ENCODE measurements around the gene CD48.
A peak's percentile ranks its signal among the peaks of the same experiment; 100 is the strongest.
"Not testable (repeated sequence)": the region's sequence is repeated elsewhere in the genome, so short reads cannot be mapped to it uniquely, and the experiment has no call there.

Gene CD48

GRCh38 chr1:160741612-160742348 lies 30.2 kb upstream of the CD48 start:
- no peak for DNase-seq

- no peak for DNase-seq
Observed at GRCh38 chr1:160741092-160741501, 29.5 kb upstream of the CD48 start.

GRCh38 chr1:160740133-160740688 lies 28.6 kb upstream of the CD48 start:
- DNase-seq, result no peak

- DNase-seq, result no peak
Observed at GRCh38 chr1:160739098-160739511, 27.5 kb upstream of the CD48 start, which contains the start of gene SLAMF7. Gene SLAMF7 (plus strand): TSS chr1:160739247. CDS start chr1:160739302, 55 bp downstream.

GRCh38 chr1:160738271-160738670 lies 26.6 kb upstream of the CD48 start:
- DNase-seq, result no peak

GRCh38 chr1:160734301-160734700 lies 22.7 kb upstream of the CD48 start:
- no peak for DNase-seq

- DNase-seq, result no peak
Observed at GRCh38 chr1:160733898-160734297, 22.3 kb upstream of the CD48 start.

GRCh38 chr1:160731990-160732389 lies 20.4 kb upstream of the CD48 start:
- DNase-seq, result no peak

- not testable (repeated sequence) for DNase-seq
Observed at GRCh38 chr1:160731564-160731963, 19.9 kb upstream of the CD48 start.

- DNase-seq, result no peak
Observed at GRCh38 chr1:160727316-160727640, 15.7 kb upstream of the CD48 start.

GRCh38 chr1:160726498-160727315 lies 15.1 kb upstream of the CD48 start:
- peak; percentile 50 to 69 for DNase-seq

- DNase-seq, result no peak
Observed at GRCh38 chr1:160726114-160726497, 14.5 kb upstream of the CD48 start.

- no peak for DNase-seq
Observed at GRCh38 chr1:160724465-160725242, 13.0 kb upstream of the CD48 start.

- no peak for DNase-seq
Observed at GRCh38 chr1:160723332-160723731, 11.7 kb upstream of the CD48 start.

- DNase-seq, result no peak
Observed at GRCh38 chr1:160722726-160723125, 11.1 kb upstream of the CD48 start.

- no peak for DNase-seq
Observed at GRCh38 chr1:160721473-160721872, 9.9 kb upstream of the CD48 start.

- DNase-seq, result no peak
Observed at GRCh38 chr1:160720356-160721085, 8.9 kb upstream of the CD48 start.

GRCh38 chr1:160718210-160718609 lies 6.6 kb upstream of the CD48 start:
- DNase-seq, result no peak

GRCh38 chr1:160717306-160717705 lies 5.7 kb upstream of the CD48 start:
- no peak for DNase-seq

GRCh38 chr1:160716013-160716412 lies 4.4 kb upstream of the CD48 start:
- DNase-seq, result no peak

GRCh38 chr1:160714034-160714648 lies 2.5 kb upstream of the CD48 start:
- not testable (repeated sequence) for DNase-seq

- no peak for DNase-seq
Observed at GRCh38 chr1:160713161-160713560, 1.5 kb upstream of the CD48 start.
